Cardiac muscle cell (in vitro differentiated cells and primary cell): Measurements from ENCODE around the gene TTC12. TPM values are rescaled to one million over a fixed set of nuclear protein-coding genes. Genes with fewer than 3 reads are reported as not detected.

Experiments used
- DNase-seq, 2 donors: peaks; one replicate each; pipeline versions ENCODE4 v3.0.0 to v3.0.0-alpha.2; 2010 to 2017; ENCODE audit warnings: low read depth in 1 of 2, low spot score in 1 of 2
- H3K27ac ChIP-seq: fragments of 200-600 bp; sonication (generic); 2 replicates; pipeline ENCODE4 v1.5.1; 2016
- H3K27me3 ChIP-seq: fragments of 200-600 bp; sonication (generic); 2 replicates; pipeline ENCODE4 v1.6.0; 2016; ENCODE audit warnings: control low read depth
- H3K36me3 ChIP-seq: fragments of 200-600 bp; sonication (generic); 2 replicates; pipeline ENCODE4 v1.5.1; 2016; ENCODE audit warnings: control low read depth
- H3K4me1 ChIP-seq: fragments of 200-600 bp; sonication (generic); 2 replicates; pipeline ENCODE4 v1.8.1; 2017; ENCODE audit warnings: low read depth, mild to moderate bottlenecking, mixed run types
- H3K4me3 ChIP-seq: fragments of 200-600 bp; sonication (generic); 2 replicates; pipeline ENCODE4 v1.5.1; 2016; ENCODE audit warnings: mild to moderate bottlenecking
- H3K9me3 ChIP-seq: fragments of 200-600 bp; sonication (generic); 2 replicates; pipeline ENCODE4 v1.5.1; 2017; ENCODE audit warnings: low read depth, mild to moderate bottlenecking, control low read depth
- CTCF ChIP-seq: IDR thresholded peaks from 2 replicates; pipeline ENCODE4 v1.5.1; 2012; ENCODE audit warnings: low read depth, mild to moderate bottlenecking, low read length
- polyA plus RNA-seq: library from polyadenylated mRNA; unstranded; fragments of >200 nt; fragmentation: Nextera tagmentation; extraction: Ambion mirVana; gene quantifications from 2 replicates; pipeline ENCODE4 v1.2.1, GENCODE V29; 2016
- total RNA-seq: library from RNA; depleted of rRNA; stranded (reverse); fragments of >200 nt; gene quantifications from 2 replicates; pipeline ENCODE4 v1.2.3, GENCODE V29; 2016

Gene TTC12
- total and polyA plus RNA-seq, 2 experiments from 2014 or later: 19.4 to 30.5 TPM

- H3K9me3 ChIP-seq: no peaks in the 10 kb centered on the region
- TF ChIP-seq CTCF: no peak
- H3K4me1 ChIP-seq: no peaks in the 10 kb centered on the region
- H3K27me3 ChIP-seq: no peaks in the 10 kb centered on the region
- no peak for DNase-seq
- H3K4me3 ChIP-seq: no peak overlapping the region
- H3K36me3 ChIP-seq: no peaks in the 10 kb centered on the region
- H3K27ac ChIP-seq: no peak overlapping the region
Measured at GRCh38 chr11:113404859-113405430, 90.6 kb downstream of the TTC12 start.

- Histone ChIP-seq H3K27me3 (no peaks in the 10 kb centered on the region), H3K36me3 (no peaks in the 10 kb centered on the region), H3K4me3 (no peak overlapping the region), H3K4me1 (no peaks in the 10 kb centered on the region), H3K27ac (no peak overlapping the region), H3K9me3 (no peaks in the 10 kb centered on the region)
- TF ChIP-seq CTCF: no peak
- DNase-seq: no peak
Measured at GRCh38 chr11:113405724-113406478, 91.5 kb downstream of the TTC12 start.

- DNase-seq: no peak
- Histone ChIP-seq H3K4me1 (no peaks in the 10 kb centered on the region), H3K4me3 (no peak overlapping the region), H3K27me3 (no peaks in the 10 kb centered on the region), H3K9me3 (no peaks in the 10 kb centered on the region), H3K27ac (no peak overlapping the region), H3K36me3 (no peaks in the 10 kb centered on the region)
- no peak for TF ChIP-seq CTCF
Measured at GRCh38 chr11:113407163-113407562, 92.8 kb downstream of the TTC12 start.

DNA sequence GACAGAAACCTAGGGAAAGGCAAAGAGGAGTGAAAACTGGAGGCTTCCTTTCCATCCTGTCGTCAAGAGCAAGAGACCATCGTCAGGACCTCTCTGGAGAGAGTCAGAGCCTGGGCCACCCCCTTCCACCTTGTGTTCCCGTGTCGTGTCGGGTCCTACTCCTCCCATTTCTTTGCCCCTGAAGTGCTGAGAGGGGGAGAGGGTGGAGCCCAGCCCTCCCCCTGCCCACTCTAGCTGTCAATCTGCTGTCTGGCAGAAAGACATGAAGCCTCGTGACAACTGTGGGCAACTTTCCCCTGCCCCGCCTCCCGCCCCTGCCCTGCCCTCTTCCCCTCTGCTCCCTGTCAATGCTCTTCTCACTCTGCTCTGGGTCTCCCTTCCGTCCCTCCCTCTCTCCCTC is 93.8 kb downstream of the TTC12 start:
- DNase-seq: no peak
- TF ChIP-seq CTCF: no peak
- no peaks in the 10 kb centered on the region for H3K27me3 ChIP-seq
- no peaks in the 10 kb centered on the region for H3K4me1 ChIP-seq
- H3K36me3 ChIP-seq: no peaks in the 10 kb centered on the region
- no peak overlapping the region for H3K27ac ChIP-seq
- H3K4me3 ChIP-seq: no peak overlapping the region
- H3K9me3 ChIP-seq: no peaks in the 10 kb centered on the region

DNA sequence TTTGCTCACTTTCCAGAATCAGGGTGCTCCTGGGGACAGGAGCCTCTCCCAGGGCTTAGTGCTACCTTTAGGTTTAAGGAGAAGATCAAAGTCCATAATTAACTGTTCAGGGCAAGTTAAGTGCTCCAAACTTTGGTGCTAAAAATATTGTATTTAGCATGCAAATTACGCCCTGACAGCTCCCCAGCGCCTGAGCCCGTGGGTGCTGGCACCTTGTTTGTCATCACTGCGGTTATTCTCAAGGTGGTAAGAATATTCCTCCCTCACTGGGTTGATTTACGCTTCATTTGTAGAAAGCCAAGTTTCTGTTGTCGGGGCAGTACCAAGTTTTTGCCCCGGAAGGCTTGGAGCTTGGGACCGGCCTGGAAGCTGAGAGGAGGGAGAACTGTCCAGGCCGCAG is 94.5 kb downstream of the TTC12 start:
- Histone ChIP-seq H3K27me3 (no peaks in the 10 kb centered on the region), H3K4me1 (no peaks in the 10 kb centered on the region), H3K4me3 (no peak overlapping the region), H3K27ac (no peak overlapping the region), H3K9me3 (no peaks in the 10 kb centered on the region), H3K36me3 (no peaks in the 10 kb centered on the region)
- DNase-seq: no peak
- no peak for TF ChIP-seq CTCF
